ENCODE measurements around the gene RPS15. TPM values are rescaled to one million over a fixed set of nuclear protein-coding genes. Genes with fewer than 3 reads are reported as not detected.

RPS15 gene
- total RNA-seq, result 100 to 1,000 TPM; 714 to 737 TPM
- long read RNA-seq, transcript RPS15-209 (4 exons, 510 nt), result major isoform, 29 of 32 reads
- long read RNA-seq, partial matches to known transcripts, result 1 of 32 reads
- long read RNA-seq, other reads (novel, unspliced or antisense), result 1 of 32 reads

- intact Hi-C loops (cut with DNase I), result no loop called here
- DNase-seq, result peak; percentile 96
- peak; percentile 88 to 95 for ATAC-seq
Observed at GRCh38 chr19:1438035-1438932, at the start of gene RPS15. Gene RPS15, plus strand, starts transcription at chr19:1438396. Its CDS starts 30 bp downstream, at chr19:1438426.

- intact Hi-C loops (cut with DNase I), result no loop called here
- ATAC-seq, result no peak
- DNase-seq, result no peak
Observed at GRCh38 chr19:1388637-1389026, 49.6 kb upstream of the RPS15 start.

GRCh38 chr19:1389033-1389940 is 48.9 kb upstream of the RPS15 start:
- DNase-seq, result no peak
- intact Hi-C loops (cut with DNase I), result no loop called here
- no peak for ATAC-seq

- intact Hi-C loops (cut with DNase I), result no loop called here
- ATAC-seq, result no peak
Observed at GRCh38 chr19:1390890-1391423, 47.2 kb upstream of the RPS15 start.

GRCh38 chr19:1392407-1392806 is 45.8 kb upstream of the RPS15 start:
- no peak for DNase-seq
- intact Hi-C loops (cut with DNase I), result no loop called here
- ATAC-seq, result no peak

More at GRCh38 chr19:1390890-1391423, 47.2 kb upstream of the RPS15 start:
- no peak for DNase-seq

- ATAC-seq, result no peak
- no peak for DNase-seq
- intact Hi-C loops (cut with DNase I), result no loop called here
Observed at GRCh38 chr19:1392939-1393530, 45.2 kb upstream of the RPS15 start.

- no peak for ATAC-seq
- no peak for DNase-seq
- intact Hi-C loops (cut with DNase I), result no loop called here
Observed at GRCh38 chr19:1393841-1394240, 44.4 kb upstream of the RPS15 start.

GRCh38 chr19:1394252-1395193 is 43.7 kb upstream of the RPS15 start:
- intact Hi-C loops (cut with DNase I), result no loop called here
- ATAC-seq (peak in 1 of 2 donors; percentile 5), DNase-seq (no peak)

- intact Hi-C loops (cut with DNase I), result no loop called here
- ATAC-seq (peak in 1 of 2 donors; percentile 8), DNase-seq (no peak)
Observed at GRCh38 chr19:1395194-1396018, 42.8 kb upstream of the RPS15 start.

GRCh38 chr19:1396019-1396767 is 42.0 kb upstream of the RPS15 start:
- intact Hi-C loops (cut with DNase I), result no loop called here
- DNase-seq (no peak), ATAC-seq (peak in 1 of 2 donors; percentile 33)

- ATAC-seq (no peak), DNase-seq (no peak)
- intact Hi-C loops (cut with DNase I), result no loop called here
Observed at GRCh38 chr19:1396768-1397679, 41.2 kb upstream of the RPS15 start.

- ATAC-seq, result no peak
- intact Hi-C loops (cut with DNase I), result no loop called here
- DNase-seq, result no peak
Observed at GRCh38 chr19:1397838-1398237, 40.4 kb upstream of the RPS15 start.

GRCh38 chr19:1399079-1399478 is 39.1 kb upstream of the RPS15 start:
- no peak for DNase-seq
- intact Hi-C loops (cut with DNase I), result no loop called here
- ATAC-seq, result no peak

- DNase-seq (no peak), ATAC-seq (no peak)
- intact Hi-C loops (cut with DNase I), result loop anchor here in 1 of 2 donors (10.0 kb wide), 1 partner anchor 125 kb away; the partner anchor contains the start of gene FAM174C
Observed at GRCh38 chr19:1399745-1400144, 38.5 kb upstream of the RPS15 start.

Measured in left cardiac atrium (tissue), 4 donors.